SW 1271 (cell line): ENCODE data around the gene VAMP3.

Experiments used
- DNase-seq, 2 experiments: peaks; one replicate each; lab custom pipeline; 2025; lab: John Stamatoyannopoulos, UW

Gene VAMP3

DNA sequence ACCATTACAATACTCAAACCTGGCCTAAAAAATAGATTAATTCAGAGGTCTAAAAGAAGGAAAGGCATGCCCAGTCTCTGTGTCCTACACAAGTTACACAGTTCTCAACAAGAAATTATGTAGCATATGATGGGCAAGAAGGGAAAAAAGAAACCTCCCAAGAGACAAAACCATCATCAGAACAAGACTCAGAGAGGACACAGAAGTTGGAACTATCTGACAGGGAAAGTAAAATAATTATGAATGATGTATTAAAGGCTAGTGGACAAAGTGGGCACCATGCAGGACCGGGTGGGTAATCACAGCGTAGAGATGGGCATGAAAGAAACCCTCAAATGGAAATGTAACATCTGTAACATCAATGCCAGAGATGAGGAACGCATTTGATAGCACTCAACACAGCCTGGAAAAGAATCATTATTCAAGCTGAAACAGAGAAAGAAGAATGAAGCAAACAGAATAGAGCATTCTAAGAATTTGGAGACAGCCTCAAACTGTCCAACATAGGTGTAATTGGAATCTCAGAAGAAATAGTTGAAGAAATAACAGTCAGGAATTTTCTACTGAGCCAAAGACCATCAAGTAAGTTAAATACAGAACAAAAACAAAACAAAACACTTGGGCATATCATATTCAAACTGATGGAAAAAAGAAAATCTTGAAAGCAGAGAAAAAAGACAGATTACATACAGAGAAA is 42.7 kb downstream of the VAMP3 start:
- DNase-seq: no peak

- no peak for DNase-seq
Observed at GRCh38 chr1:7821282-7821681, 50.2 kb downstream of the VAMP3 start.

DNA sequence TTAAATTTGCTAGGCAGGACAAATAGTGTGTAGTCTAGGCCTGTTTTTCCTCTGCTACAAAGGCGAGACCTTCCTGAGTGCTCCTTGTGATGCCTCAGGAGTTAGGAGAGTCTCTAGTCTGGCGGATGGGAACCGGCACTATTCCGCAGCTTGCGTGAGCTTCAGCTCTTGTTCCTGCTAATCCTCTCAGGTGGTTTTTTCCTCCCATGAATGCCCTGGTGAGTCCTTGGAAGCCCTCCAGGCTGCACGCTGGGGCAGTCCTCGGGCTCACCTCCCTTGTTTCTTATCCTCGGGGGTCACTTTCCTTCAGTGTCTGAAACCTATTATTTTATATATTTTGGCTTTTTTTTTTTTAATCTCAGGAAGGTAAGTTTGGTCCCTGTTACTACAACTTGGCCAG is 53.6 kb downstream of the VAMP3 start:
- no peak for DNase-seq

DNA sequence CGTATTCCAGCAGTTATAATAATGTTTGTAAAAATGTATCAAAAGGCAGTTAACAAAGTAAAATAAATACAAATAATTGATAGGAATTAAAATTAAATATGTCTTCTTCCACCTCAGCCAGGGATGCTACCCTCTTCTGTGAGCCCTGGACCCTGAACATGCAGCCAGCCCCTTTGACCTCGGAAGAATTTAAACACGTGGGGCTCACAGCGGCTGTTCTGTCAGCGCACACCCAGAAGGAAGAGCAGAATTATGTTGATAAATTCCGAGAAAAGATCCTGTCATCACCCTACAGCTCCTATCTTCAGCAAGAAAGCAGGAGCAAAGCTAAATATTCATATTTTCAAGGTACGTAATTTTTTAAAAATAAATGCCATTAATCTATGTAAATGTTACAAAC is 55.3 kb downstream of the VAMP3 start:
- DNase-seq: no peak

- DNase-seq: no peak
Observed at GRCh38 chr1:7827126-7827955, 56.2 kb downstream of the VAMP3 start.
